HG03135 (cell line): ENCODE results near the gene TWIST2.

Experiments
- ATAC-seq: cut with Tn5 transposase; IDR thresholded peaks from one replicate; pipeline ENCODE4 v1.9.1; 2021; ENCODE audit warnings: mild to moderate bottlenecking, moderate library complexity; ENCODE audit not compliant: unreplicated experiment

The TWIST2 gene

GRCh38 chr2:238835726-238836301 lies 12.1 kb upstream of the TWIST2 start:
- ATAC-seq = no peak

- ATAC-seq = no peak
Measured at GRCh38 chr2:238838786-238839327, 9.0 kb upstream of the TWIST2 start.

GRCh38 chr2:238839428-238839827 lies 8.5 kb upstream of the TWIST2 start:
- ATAC-seq = no peak

- ATAC-seq = no peak
Measured at GRCh38 chr2:238841542-238842164, 6.2 kb upstream of the TWIST2 start.

GRCh38 chr2:238843476-238843875 lies 4.4 kb upstream of the TWIST2 start:
- ATAC-seq = no peak

GRCh38 chr2:238845583-238846377 lies 2.1 kb upstream of the TWIST2 start:
- no peak for ATAC-seq

- ATAC-seq = no peak
Measured at GRCh38 chr2:238846378-238846627, 1.6 kb upstream of the TWIST2 start.

- ATAC-seq = no peak
Measured at GRCh38 chr2:238846628-238847418, 1.1 kb upstream of the TWIST2 start.

- ATAC-seq = no peak
Measured at GRCh38 chr2:238847419-238847801, 475 bp upstream of the TWIST2 start.

GRCh38 chr2:238848691-238848975 lies 748 bp downstream of the TWIST2 start:
- ATAC-seq = no peak

- ATAC-seq = no peak
Measured at GRCh38 chr2:238848976-238849853, 1.3 kb downstream of the TWIST2 start.

GRCh38 chr2:238850091-238850490 lies 2.2 kb downstream of the TWIST2 start:
- no peak for ATAC-seq

GRCh38 chr2:238851026-238851425 lies 3.1 kb downstream of the TWIST2 start:
- ATAC-seq = no peak

GRCh38 chr2:238851761-238852160 lies 3.9 kb downstream of the TWIST2 start:
- no peak for ATAC-seq

GRCh38 chr2:238852206-238852869 lies 4.5 kb downstream of the TWIST2 start:
- ATAC-seq = no peak

GRCh38 chr2:238853218-238853617 lies 5.3 kb downstream of the TWIST2 start:
- ATAC-seq = no peak

- no peak for ATAC-seq
Measured at GRCh38 chr2:238853721-238854120, 5.8 kb downstream of the TWIST2 start.

GRCh38 chr2:238854246-238854645 lies 6.4 kb downstream of the TWIST2 start:
- ATAC-seq = no peak

GRCh38 chr2:238854699-238855229 lies 6.9 kb downstream of the TWIST2 start:
- ATAC-seq = no peak

GRCh38 chr2:238855299-238855698 lies 7.4 kb downstream of the TWIST2 start:
- no peak for ATAC-seq
